Measurements from ENCODE around the gene TMOD1. TPM values are rescaled to one million over a fixed set of nuclear protein-coding genes. Genes with fewer than 3 reads are reported as not detected.

TMOD1 gene
- total RNA-seq, 3 donors from 2014 or later (not counting 1 experiment from before 2014, with no cell fraction given), result 1.9 to 3.2 (median 2.0) TPM

DNA sequence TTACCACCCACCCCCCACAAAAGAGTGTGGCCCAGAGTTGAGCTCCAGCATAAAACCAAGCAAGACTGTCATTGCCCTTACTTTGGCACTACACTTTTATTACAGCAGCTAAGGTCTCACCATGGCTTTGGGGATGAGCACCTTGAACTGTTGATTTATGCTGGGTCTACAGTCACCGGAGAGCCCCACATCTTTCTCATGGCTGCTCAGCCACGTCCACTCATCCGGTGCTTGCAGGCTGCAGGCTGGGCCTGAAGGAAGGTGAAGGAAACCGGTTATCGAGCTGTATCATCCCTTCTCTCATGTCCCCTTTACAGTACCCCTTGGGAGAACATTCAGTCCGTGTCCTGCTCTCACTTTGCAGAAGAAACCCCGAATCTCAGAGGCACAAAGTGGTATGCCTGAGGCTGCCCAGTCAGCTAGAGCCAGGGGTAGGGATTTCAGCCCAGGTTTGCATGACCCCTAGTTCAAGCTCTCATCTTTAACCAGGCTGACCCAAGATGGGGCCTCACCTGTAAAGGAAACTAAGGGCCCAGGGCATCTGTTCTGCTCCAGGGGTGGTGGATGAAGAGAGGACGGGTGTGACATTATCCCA lies 11.6 kb downstream of the TMOD1 start:
- WGBS (ENCODE audit: insufficient coverage), result 81% methylated on average over 8 of the region's 8 CpGs
- Mint-ChIP-seq H3K4me3 (no peak overlapping the region), H3K27ac (no peak overlapping the region), H3K4me1 (no peaks in the 10 kb centered on the region), H3K36me3 (no peaks in the 10 kb centered on the region), H3K27me3 (ENCODE audit: low read depth in 2 of 2) (peaks cover 18 to 21% of the 10 kb centered on the region in 2 donors), H3K9me3 (no peaks in the 10 kb centered on the region)
- TF ChIP-seq, protein P1, sequence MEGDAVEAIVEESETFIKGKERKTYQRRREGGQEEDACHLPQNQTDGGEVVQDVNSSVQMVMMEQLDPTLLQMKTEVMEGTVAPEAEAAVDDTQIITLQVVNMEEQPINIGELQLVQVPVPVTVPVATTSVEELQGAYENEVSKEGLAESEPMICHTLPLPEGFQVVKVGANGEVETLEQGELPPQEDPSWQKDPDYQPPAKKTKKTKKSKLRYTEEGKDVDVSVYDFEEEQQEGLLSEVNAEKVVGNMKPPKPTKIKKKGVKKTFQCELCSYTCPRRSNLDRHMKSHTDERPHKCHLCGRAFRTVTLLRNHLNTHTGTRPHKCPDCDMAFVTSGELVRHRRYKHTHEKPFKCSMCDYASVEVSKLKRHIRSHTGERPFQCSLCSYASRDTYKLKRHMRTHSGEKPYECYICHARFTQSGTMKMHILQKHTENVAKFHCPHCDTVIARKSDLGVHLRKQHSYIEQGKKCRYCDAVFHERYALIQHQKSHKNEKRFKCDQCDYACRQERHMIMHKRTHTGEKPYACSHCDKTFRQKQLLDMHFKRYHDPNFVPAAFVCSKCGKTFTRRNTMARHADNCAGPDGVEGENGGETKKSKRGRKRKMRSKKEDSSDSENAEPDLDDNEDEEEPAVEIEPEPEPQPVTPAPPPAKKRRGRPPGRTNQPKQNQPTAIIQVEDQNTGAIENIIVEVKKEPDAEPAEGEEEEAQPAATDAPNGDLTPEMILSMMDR (IDR thresholded peaks at IDR 0.05), result no peak
- no peak for ATAC-seq
- Histone ChIP-seq H3K36me3 (ENCODE audit: control insufficient read depth, insufficient read depth, low read length) (no peaks in the 10 kb centered on the region), H3K27me3 (ENCODE audit: control insufficient read depth, insufficient read depth, low read length) (no peaks in the 10 kb centered on the region), H3K4me3 (ENCODE audit: low read length) (no peak overlapping the region), H3K4me1 (ENCODE audit: control insufficient read depth, insufficient read depth, low read length) (no peaks in the 10 kb centered on the region), H3K27ac (ENCODE audit: low read length) (no peak overlapping the region), H3K9me3 (ENCODE audit: control insufficient read depth, insufficient read depth, low read length) (no peaks in the 10 kb centered on the region)
- no peak for DNase-seq
- intact Hi-C loops (cut with micrococcal nuclease), result no loop called here

GRCh38 chr9:97514531-97514930 lies 13.1 kb downstream of the TMOD1 start:
- Mint-ChIP-seq H3K4me1 (no peaks in the 10 kb centered on the region), H3K9me3 (no peaks in the 10 kb centered on the region), H3K27me3 (ENCODE audit: low read depth in 2 of 2) (peaks cover 29 to 32% of the 10 kb centered on the region in 2 donors), H3K36me3 (no peaks in the 10 kb centered on the region), H3K27ac (no peak overlapping the region), H3K4me3 (no peak overlapping the region)
- H3K27ac ChIP-seq (ENCODE audit: low read length), result no peak overlapping the region
- no peaks in the 10 kb centered on the region for H3K27me3 ChIP-seq (ENCODE audit: control insufficient read depth, insufficient read depth, low read length)
- no peak overlapping the region for H3K4me3 ChIP-seq (ENCODE audit: low read length)
- H3K4me1 ChIP-seq (ENCODE audit: control insufficient read depth, insufficient read depth, low read length), result no peaks in the 10 kb centered on the region
- TF ChIP-seq, protein P1 (IDR thresholded peaks at IDR 0.05), result no peak
- intact Hi-C loops (cut with micrococcal nuclease), result no loop called here
- DNase-seq (no peak), ATAC-seq (no peak)
- no peaks in the 10 kb centered on the region for H3K36me3 ChIP-seq (ENCODE audit: control insufficient read depth, insufficient read depth, low read length)
- 84% methylated on average over 9 of the region's 9 CpGs for WGBS (ENCODE audit: insufficient coverage)
- no peaks in the 10 kb centered on the region for H3K9me3 ChIP-seq (ENCODE audit: control insufficient read depth, insufficient read depth, low read length)

DNA sequence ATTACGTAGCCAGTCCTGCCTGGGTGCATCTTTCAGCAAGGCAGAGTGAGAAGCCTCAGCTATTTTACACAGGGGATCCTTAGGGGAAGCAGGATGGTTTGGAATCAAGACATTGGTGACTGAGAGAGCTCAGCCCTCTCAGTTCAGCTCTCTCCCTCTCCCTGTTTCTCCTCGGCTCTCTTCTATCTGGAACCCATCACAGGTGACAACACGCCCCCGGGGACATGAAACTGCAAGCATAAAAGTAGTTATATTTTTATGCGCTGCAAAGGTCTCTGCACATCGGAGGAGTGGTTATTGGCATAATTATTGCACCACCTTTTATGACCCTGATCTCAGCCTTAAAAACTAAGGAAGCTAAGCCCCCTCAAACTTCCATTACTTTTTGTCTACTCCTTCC lies 14.2 kb downstream of the TMOD1 start:
- intact Hi-C loops (cut with micrococcal nuclease), result no loop called here
- H3K36me3 Mint-ChIP-seq, result no peaks in the 10 kb centered on the region
- DNase-seq (no peak), ATAC-seq (no peak)
- H3K36me3 ChIP-seq (ENCODE audit: control insufficient read depth, insufficient read depth, low read length), result no peaks in the 10 kb centered on the region
- no peak overlapping the region for H3K4me3 ChIP-seq (ENCODE audit: low read length)
- TF ChIP-seq, protein P1 (IDR thresholded peaks at IDR 0.05), result no peak
- no peak overlapping the region for H3K27ac ChIP-seq (ENCODE audit: low read length)
- WGBS (ENCODE audit: insufficient coverage), result 87% methylated on average over 5 of the region's 6 CpGs
- H3K27me3 Mint-ChIP-seq (ENCODE audit: low read depth in 2 of 2), result peaks cover 28 to 44% of the 10 kb centered on the region in 2 donors
- H3K27ac Mint-ChIP-seq, result no peak overlapping the region
- H3K4me3 Mint-ChIP-seq, result no peak overlapping the region
- no peaks in the 10 kb centered on the region for H3K9me3 Mint-ChIP-seq
- H3K4me1 Mint-ChIP-seq, result no peaks in the 10 kb centered on the region
- H3K4me1 ChIP-seq (ENCODE audit: control insufficient read depth, insufficient read depth, low read length), result no peaks in the 10 kb centered on the region
- H3K9me3 ChIP-seq (ENCODE audit: control insufficient read depth, insufficient read depth, low read length), result no peaks in the 10 kb centered on the region
- H3K27me3 ChIP-seq (ENCODE audit: control insufficient read depth, insufficient read depth, low read length), result no peaks in the 10 kb centered on the region

GRCh38 chr9:97516111-97516510 lies 14.6 kb downstream of the TMOD1 start:
- no peak overlapping the region for H3K27ac ChIP-seq (ENCODE audit: low read length)
- Mint-ChIP-seq H3K9me3 (no peaks in the 10 kb centered on the region), H3K36me3 (no peaks in the 10 kb centered on the region), H3K4me1 (no peaks in the 10 kb centered on the region), H3K4me3 (no peak overlapping the region), H3K27ac (no peak overlapping the region), H3K27me3 (ENCODE audit: low read depth in 2 of 2) (peaks cover 28 to 45% of the 10 kb centered on the region in 2 donors)
- TF ChIP-seq, protein P1 (IDR thresholded peaks at IDR 0.05), result no peak
- intact Hi-C loops (cut with micrococcal nuclease), result no loop called here
- 88% methylated on average over 8 of the region's 8 CpGs for WGBS (ENCODE audit: insufficient coverage)
- no peak for DNase-seq
- H3K36me3 ChIP-seq (ENCODE audit: control insufficient read depth, insufficient read depth, low read length), result no peaks in the 10 kb centered on the region
- ATAC-seq, result no peak
- H3K4me1 ChIP-seq (ENCODE audit: control insufficient read depth, insufficient read depth, low read length), result no peaks in the 10 kb centered on the region
- H3K27me3 ChIP-seq (ENCODE audit: control insufficient read depth, insufficient read depth, low read length), result no peaks in the 10 kb centered on the region
- H3K4me3 ChIP-seq (ENCODE audit: low read length), result no peak overlapping the region
- no peaks in the 10 kb centered on the region for H3K9me3 ChIP-seq (ENCODE audit: control insufficient read depth, insufficient read depth, low read length)

Measured in natural killer cell (primary cell).